Trophoblast cell (in vitro differentiated cells and primary cell): ENCODE data around the gene MAT2A.

ENCODE experiments used
- DNase-seq, 2 donors: peaks; one replicate each; pipeline ENCODE4 v3.0.0-alpha.2; 2016
- H2AFZ ChIP-seq: 2 replicates; pipeline ENCODE4 v1.6.1; 2013; ENCODE audit warnings: low read length, moderate library complexity, mild to moderate bottlenecking; ENCODE audit not compliant: insufficient read depth, poor library complexity
- H2AK5ac ChIP-seq: 2 replicates; pipeline ENCODE4 v1.6.1; 2013; ENCODE audit warnings: mild to moderate bottlenecking, low read length
- H2BK120ac ChIP-seq: 2 replicates; pipeline ENCODE4 v1.6.1; 2013; ENCODE audit warnings: low read length, mild to moderate bottlenecking, moderate library complexity; ENCODE audit not compliant: insufficient read depth, poor library complexity
- H2BK12ac ChIP-seq: 2 replicates; pipeline ENCODE4 v1.6.1; 2013; ENCODE audit warnings: mild to moderate bottlenecking, low read length, moderate library complexity
- H2BK5ac ChIP-seq: 2 replicates; pipeline ENCODE4 v1.6.1; 2013; ENCODE audit warnings: low read length, low read depth, moderate library complexity, mild to moderate bottlenecking; ENCODE audit not compliant: poor library complexity
- H3K14ac ChIP-seq: 2 replicates; pipeline ENCODE4 v1.6.1; 2013; ENCODE audit warnings: mild to moderate bottlenecking, low read length
- H3K18ac ChIP-seq: 2 replicates; pipeline ENCODE4 v1.6.1; 2013; ENCODE audit warnings: mild to moderate bottlenecking, low read length
- H3K23ac ChIP-seq: 2 replicates; pipeline ENCODE4 v1.6.1; 2013; ENCODE audit warnings: low read length
- H3K27ac ChIP-seq: 2 replicates; pipeline ENCODE4 v1.5.1; 2013; ENCODE audit warnings: low read depth, mild to moderate bottlenecking, inconsistent platforms, low read length, moderate library complexity
- H3K27me3 ChIP-seq: 2 replicates; pipeline ENCODE4 v1.6.1; 2013; ENCODE audit warnings: inconsistent platforms, mild to moderate bottlenecking, low read length, moderate library complexity; ENCODE audit not compliant: insufficient read depth
- H3K36me3 ChIP-seq, 2 experiments: 1 replicate in 1 of 2; 2 replicates in 1 of 2; pipeline ENCODE4 v1.6.1; 2013; ENCODE audit warnings: low read length in 2 of 2, mild to moderate bottlenecking in 2 of 2, moderate library complexity in 1 of 2; ENCODE audit not compliant: insufficient read depth in 2 of 2, control insufficient read depth in 1 of 2
- H3K4ac ChIP-seq: 2 replicates; pipeline ENCODE4 v1.6.1; 2013; ENCODE audit warnings: low read depth, mild to moderate bottlenecking, low read length, moderate library complexity
- H3K4me1 ChIP-seq, 2 experiments: 1 replicate in 1 of 2; 2 replicates in 1 of 2; pipeline ENCODE4 v1.6.1; 2013; ENCODE audit warnings: low read length in 2 of 2, mild to moderate bottlenecking in 2 of 2, moderate library complexity in 1 of 2; ENCODE audit not compliant: insufficient read depth in 2 of 2, control insufficient read depth in 1 of 2
- H3K4me2 ChIP-seq: 2 replicates; pipeline ENCODE4 v1.6.1; 2013; ENCODE audit warnings: inconsistent platforms, mild to moderate bottlenecking, low read length, moderate library complexity
- H3K4me3 ChIP-seq: 2 replicates; pipeline ENCODE4 v1.5.1; 2013; ENCODE audit warnings: mild to moderate bottlenecking, low read depth, low read length, inconsistent platforms
- H3K79me1 ChIP-seq: one replicate; pipeline ENCODE4 v1.6.1; 2013; ENCODE audit warnings: low read length
- H3K79me2 ChIP-seq: 2 replicates; pipeline ENCODE4 v1.6.1; 2013; ENCODE audit warnings: low read length, mild to moderate bottlenecking; ENCODE audit not compliant: control insufficient read depth, insufficient read depth, poor library complexity
- H3K9ac ChIP-seq: 2 replicates; pipeline ENCODE4 v1.6.1; 2013; ENCODE audit warnings: mild to moderate bottlenecking, low read length
- H3K9me3 ChIP-seq: 2 replicates; pipeline ENCODE4 v1.6.1; 2013; ENCODE audit warnings: low read depth, mild to moderate bottlenecking, control low read depth, inconsistent platforms, low read length; ENCODE audit not compliant: insufficient read depth
- H4K12ac ChIP-seq: 2 replicates; pipeline ENCODE4 v1.6.1; 2013; ENCODE audit warnings: low read depth, mild to moderate bottlenecking, low read length, moderate library complexity
- H4K8ac ChIP-seq: 2 replicates; pipeline ENCODE4 v1.6.1; 2013; ENCODE audit warnings: low read depth, mild to moderate bottlenecking, low read length, moderate library complexity
- H4K91ac ChIP-seq: one replicate; pipeline ENCODE4 v1.6.1; 2013; ENCODE audit warnings: low read depth, mild to moderate bottlenecking, low read length, moderate library complexity
- WGBS: extraction: QIAGEN DNeasy Blood & Tissue Kit; methylation state at CpG from one replicate; pipeline ENCODE4 v1.1.7; 2013; ENCODE audit warnings: missing lambda C conversion rate; ENCODE audit not compliant: insufficient read length, insufficient coverage; ENCODE audit errors: extremely low coverage; 5-methylcytosine and 5-hydroxymethylcytosine counted together

Gene MAT2A

GRCh38 chr2:85504778-85505261, 34.1 kb upstream of the MAT2A start:
- no peaks in the 10 kb centered on the region for H3K79me2 ChIP-seq
- H3K27me3 ChIP-seq: no peaks in the 10 kb centered on the region
- H3K14ac ChIP-seq: no peak overlapping the region
- no peak overlapping the region for H2AK5ac ChIP-seq
- no peaks in the 10 kb centered on the region for H3K36me3 ChIP-seq
- no peak overlapping the region for H2BK120ac ChIP-seq
- H2BK12ac ChIP-seq: no peak overlapping the region
- no peak overlapping the region for H3K9ac ChIP-seq
- no peak overlapping the region for H3K27ac ChIP-seq
- H2AFZ ChIP-seq: no peak overlapping the region
- H3K4me2 ChIP-seq: no peak overlapping the region
- H2BK5ac ChIP-seq: no peak overlapping the region
- no peak overlapping the region for H4K12ac ChIP-seq
- H4K8ac ChIP-seq: no peak overlapping the region
- DNase-seq: peak; percentile 49 to 59
- no peak overlapping the region for H4K91ac ChIP-seq
- H3K79me1 ChIP-seq: no peaks in the 10 kb centered on the region
- H3K23ac ChIP-seq: no peak overlapping the region
- no CpG with 5 or more reads among the region's 3 CpGs for WGBS
- no peak overlapping the region for H3K4me3 ChIP-seq
- H3K4ac ChIP-seq: no peak overlapping the region
- H3K4me1 ChIP-seq: no peaks in the 10 kb centered on the region
- no peaks in the 10 kb centered on the region for H3K9me3 ChIP-seq
- H3K18ac ChIP-seq: no peak overlapping the region

- WGBS: no CpG with 5 or more reads among the region's 10 CpGs
- H2AK5ac ChIP-seq: no peak overlapping the region
- H3K36me3 ChIP-seq: no peaks in the 10 kb centered on the region
- H3K4me3 ChIP-seq: no peak overlapping the region
- H2BK5ac ChIP-seq: no peak overlapping the region
- H4K12ac ChIP-seq: no peak overlapping the region
- no peak overlapping the region for H3K4me2 ChIP-seq
- no peak overlapping the region for H3K18ac ChIP-seq
- H2AFZ ChIP-seq: no peak overlapping the region
- H3K23ac ChIP-seq: no peak overlapping the region
- no peak overlapping the region for H4K91ac ChIP-seq
- no peaks in the 10 kb centered on the region for H3K4me1 ChIP-seq
- no peak overlapping the region for H3K9ac ChIP-seq
- no peaks in the 10 kb centered on the region for H3K27me3 ChIP-seq
- no peak overlapping the region for H3K4ac ChIP-seq
- no peak overlapping the region for H3K27ac ChIP-seq
- H3K14ac ChIP-seq: no peak overlapping the region
- DNase-seq: no peak
- no peak overlapping the region for H2BK120ac ChIP-seq
- H4K8ac ChIP-seq: no peak overlapping the region
- H3K79me1 ChIP-seq: no peaks in the 10 kb centered on the region
- H2BK12ac ChIP-seq: no peak overlapping the region
- H3K79me2 ChIP-seq: no peaks in the 10 kb centered on the region
- H3K9me3 ChIP-seq: no peaks in the 10 kb centered on the region
Measured at GRCh38 chr2:85505551-85506238, 33.3 kb upstream of the MAT2A start.

GRCh38 chr2:85506768-85507181, 32.2 kb upstream of the MAT2A start:
- no peak overlapping the region for H3K23ac ChIP-seq

GRCh38 chr2:85511008-85511811, 27.8 kb upstream of the MAT2A start:
- H3K36me3 ChIP-seq: no peaks in the 10 kb centered on the region
- no peaks in the 10 kb centered on the region for H3K79me1 ChIP-seq
- no peak overlapping the region for H3K14ac ChIP-seq
- no peak for DNase-seq
- no peak overlapping the region for H2AK5ac ChIP-seq
- H2BK120ac ChIP-seq: no peak overlapping the region
- no peak overlapping the region for H3K23ac ChIP-seq
- H3K79me2 ChIP-seq: no peaks in the 10 kb centered on the region
- no peak overlapping the region for H2BK5ac ChIP-seq
- no peak overlapping the region for H3K27ac ChIP-seq
- H3K18ac ChIP-seq: no peak overlapping the region
- H2AFZ ChIP-seq: no peak overlapping the region
- WGBS: no CpG with 5 or more reads among the region's 6 CpGs
- H3K4ac ChIP-seq: no peak overlapping the region
- H4K8ac ChIP-seq: no peak overlapping the region
- no peak overlapping the region for H3K4me2 ChIP-seq
- H4K91ac ChIP-seq: no peak overlapping the region
- H3K27me3 ChIP-seq: no peaks in the 10 kb centered on the region
- H3K4me3 ChIP-seq: no peak overlapping the region
- H3K4me1 ChIP-seq: no peaks in the 10 kb centered on the region
- no peaks in the 10 kb centered on the region for H3K9me3 ChIP-seq
- no peak overlapping the region for H3K9ac ChIP-seq
- H4K12ac ChIP-seq: no peak overlapping the region
- no peak overlapping the region for H2BK12ac ChIP-seq

More at GRCh38 chr2:85506768-85507181, 32.2 kb upstream of the MAT2A start:
- Histone ChIP-seq H4K8ac (no peak overlapping the region), H2BK12ac (no peak overlapping the region), H3K9ac (no peak overlapping the region), H3K18ac (no peak overlapping the region), H3K27ac (no peak overlapping the region), H3K4me1 (no peaks in the 10 kb centered on the region), H2AK5ac (no peak overlapping the region), H3K4me3 (no peak overlapping the region), H4K91ac (no peak overlapping the region), H3K4ac (no peak overlapping the region), H2BK120ac (no peak overlapping the region), H2AFZ (no peak overlapping the region), H2BK5ac (no peak overlapping the region), H3K9me3 (no peaks in the 10 kb centered on the region), H4K12ac (no peak overlapping the region), H3K4me2 (no peak overlapping the region), H3K79me2 (no peaks in the 10 kb centered on the region), H3K27me3 (no peaks in the 10 kb centered on the region), H3K36me3 (no peaks in the 10 kb centered on the region), H3K79me1 (no peaks in the 10 kb centered on the region), H3K14ac (no peak overlapping the region)
- no CpG with 5 or more reads among the region's 7 CpGs for WGBS
- DNase-seq: no peak
